CD14-positive monocyte (primary cell): ENCODE results near the gene NELL1. TPM values are rescaled to one million over a fixed set of nuclear protein-coding genes. Genes with fewer than 3 reads are reported as not detected.

Experiments used
- DNase-seq, 3 donors: peaks; one replicate each; pipeline ENCODE4 v3.0.0-alpha.2; 2011 to 2022
- H2AFZ ChIP-seq: 2 replicates; pipeline ENCODE4 v1.6.0; 2012; ENCODE audit warnings: mild to moderate bottlenecking, low read depth, low read length, inconsistent platforms; ENCODE audit not compliant: insufficient read depth, poor library complexity, severe bottlenecking
- H3K27ac ChIP-seq, 2 donors: 1 replicate in 1 of 2; 2 replicates in 1 of 2; pipeline ENCODE4 v1.5.1; 2012 to 2013; ENCODE audit warnings: low read length in 2 of 2, control low read depth in 1 of 2, inconsistent platforms in 1 of 2, low read depth in 1 of 2, mild to moderate bottlenecking in 1 of 2
- H3K27me3 ChIP-seq, 2 donors: one replicate each; pipeline versions ENCODE4 v1.6.0 to v1.6.1; 2011 to 2013; ENCODE audit warnings: low read length in 2 of 2; ENCODE audit not compliant: control insufficient read depth in 2 of 2, insufficient read depth in 2 of 2
- H3K36me3 ChIP-seq, 2 donors: replicated peaks in 1 of 2; 1 replicate in 1 of 2; 2 replicates in 1 of 2; pipeline versions ENCODE4 v1.5.1 to v1.6.1; 2012 to 2013; ENCODE audit warnings: low read length in 2 of 2, control low read depth in 1 of 2, inconsistent platforms in 1 of 2, mild to moderate bottlenecking in 1 of 2; ENCODE audit not compliant: insufficient read depth in 2 of 2, control insufficient read depth in 1 of 2
- H3K4me1 ChIP-seq, 2 donors: 1 replicate in 1 of 2; 2 replicates in 1 of 2; pipeline versions ENCODE4 v1.5.1 to v1.6.1; 2012 to 2013; ENCODE audit warnings: low read length in 2 of 2, control low read depth in 1 of 2, inconsistent platforms in 1 of 2, mild to moderate bottlenecking in 1 of 2, moderate library complexity in 1 of 2; ENCODE audit not compliant: insufficient read depth in 2 of 2, control insufficient read depth in 1 of 2
- H3K4me2 ChIP-seq: replicated peaks from 2 replicates; pipeline ENCODE3; 2012; ENCODE audit warnings: low read length, moderate library complexity, mild to moderate bottlenecking; ENCODE audit not compliant: poor library complexity, severe bottlenecking; ENCODE audit errors: extremely low read depth
- H3K4me3 ChIP-seq, 3 experiments: fragments of 200-600 bp in 1 of 3; sonication (generic) in 1 of 3; replicated peaks in 1 of 3; 1 replicate in 2 of 3; 2 replicates in 1 of 3; pipeline ENCODE4 v1.5.1; 2011 to 2013; ENCODE audit warnings: low read length in 3 of 3, mild to moderate bottlenecking in 3 of 3, control low read depth in 2 of 3, low read depth in 2 of 3, inconsistent platforms in 1 of 3, moderate library complexity in 1 of 3
- H3K79me2 ChIP-seq: 2 replicates; pipeline ENCODE4 v1.6.0; 2012; ENCODE audit warnings: mild to moderate bottlenecking, control low read depth, inconsistent platforms, low read length, moderate library complexity; ENCODE audit not compliant: insufficient read depth
- H3K9ac ChIP-seq: 2 replicates; pipeline ENCODE4 v1.6.0; 2017; ENCODE audit warnings: low read length, mild to moderate bottlenecking; ENCODE audit not compliant: insufficient read depth, poor library complexity, severe bottlenecking
- H3K9me3 ChIP-seq, 2 donors: replicated peaks in 1 of 2; 1 replicate in 1 of 2; 2 replicates in 1 of 2; pipeline versions ENCODE4 v1.5.1 to v1.6.1; 2012 to 2013; ENCODE audit warnings: low read length in 2 of 2, control low read depth in 1 of 2; ENCODE audit not compliant: control insufficient read depth in 1 of 2, insufficient read depth in 1 of 2
- H4K20me1 ChIP-seq: 2 replicates; pipeline ENCODE4 v1.6.0; 2012; ENCODE audit warnings: mild to moderate bottlenecking, low read length, control low read depth, moderate library complexity; ENCODE audit not compliant: insufficient read depth
- H3K27ac Mint-ChIP-seq, 7 donors: one replicate each; pipeline ENCODE4 v1.8.0; 2020; ENCODE audit warnings: mild to moderate bottlenecking in 7 of 7, mixed read lengths in 7 of 7, moderate library complexity in 6 of 7, inconsistent platforms in 2 of 7
- H3K27me3 Mint-ChIP-seq, 3 donors: one replicate each; pipeline ENCODE4 v1.8.0; 2021 to 2022; ENCODE audit warnings: low read depth in 3 of 3, mild to moderate bottlenecking in 3 of 3, mixed read lengths in 3 of 3, moderate library complexity in 3 of 3, inconsistent platforms in 1 of 3
- H3K36me3 Mint-ChIP-seq, 2 donors: one replicate each; pipeline ENCODE4 v1.8.0; 2020; ENCODE audit warnings: mixed read lengths in 2 of 2, inconsistent platforms in 1 of 2, mild to moderate bottlenecking in 1 of 2
- H3K4me1 Mint-ChIP-seq: one replicate; pipeline ENCODE4 v1.8.0; 2020; ENCODE audit warnings: mild to moderate bottlenecking, mixed read lengths
- H3K4me3 Mint-ChIP-seq, 2 donors: one replicate each; pipeline ENCODE4 v1.8.0; 2020; ENCODE audit warnings: mild to moderate bottlenecking in 2 of 2, mixed read lengths in 2 of 2, moderate library complexity in 1 of 2
- H3K9me3 Mint-ChIP-seq, 7 donors: one replicate each; pipeline ENCODE4 v1.8.0; 2020 to 2022; ENCODE audit warnings: mixed read lengths in 7 of 7, mild to moderate bottlenecking in 6 of 7, moderate library complexity in 6 of 7, inconsistent platforms in 2 of 7
- CTCF ChIP-seq: fragments of 200-600 bp; IDR thresholded peaks from one replicate; pipeline ENCODE4 v1.8.0; 2022; ENCODE audit warnings: antibody characterized with exemption, mild to moderate bottlenecking
- WGBS: methylation state at CpG from one replicate; pipeline ENCODE4 v1.1.5; 2013; ENCODE audit warnings: missing lambda C conversion rate; ENCODE audit not compliant: insufficient coverage; 5-methylcytosine and 5-hydroxymethylcytosine counted together
- intact Hi-C, 2 donors: fragments of 100-400 bp; cut with micrococcal nuclease; formaldehyde crosslinking; loops; one replicate each; pipeline versions ENCODE4 v1.15.0 to v1.15.1; 2023
- polyA plus RNA-seq, 3 donors: library from polyadenylated mRNA; depleted of rRNA in 1 of 3; unstranded in 2 of 3; stranded (reverse) in 1 of 3; fragments of 300-500 nt in 2 of 3; fragments of >200 nt in 1 of 3; fragmentation: Illumina TruSeq in 2 of 3; gene quantifications; 1 replicate in 2 of 3; 2 replicates in 1 of 3; pipeline ENCODE4 v1.2.3, GENCODE V29; 2012 to 2021

Gene NELL1
- polyA plus RNA-seq, 3 donors, result not detected

DNA sequence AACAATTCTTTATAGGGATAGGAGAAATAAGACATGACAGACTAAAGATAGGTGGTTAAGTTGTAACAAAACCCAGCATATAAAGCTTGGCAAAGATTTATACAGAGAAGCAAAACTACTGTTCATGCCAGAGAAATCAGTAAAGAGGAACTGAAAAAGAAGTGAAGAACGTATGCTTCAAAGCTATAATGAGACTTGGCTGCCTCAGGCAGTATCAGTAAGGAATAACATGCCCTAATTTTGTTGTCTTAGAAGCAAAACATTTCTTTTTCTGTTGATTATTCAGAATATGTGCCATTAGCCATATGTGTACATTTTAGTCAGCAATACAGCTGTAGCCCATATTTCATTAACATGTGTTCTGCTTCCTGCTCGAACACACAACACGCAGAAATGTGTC lies 403.2 kb downstream of the NELL1 start:
- H3K4me1 ChIP-seq, result no peaks in the 10 kb centered on the region
- no peaks in the 10 kb centered on the region for H3K79me2 ChIP-seq
- H4K20me1 ChIP-seq, result no peaks in the 10 kb centered on the region
- H3K4me3 Mint-ChIP-seq, result no peak overlapping the region
- intact Hi-C loops, result no loop called here
- TF ChIP-seq CTCF, result no peak
- H3K27me3 Mint-ChIP-seq, result no peaks in the 10 kb centered on the region
- H3K4me3 ChIP-seq, result no peak overlapping the region
- no peak for DNase-seq
- no peaks in the 10 kb centered on the region for H3K4me1 Mint-ChIP-seq
- H3K9me3 Mint-ChIP-seq, result peaks cover 0 to 5% (median 2%) of the 10 kb centered on the region in 7 donors
- H2AFZ ChIP-seq, result no peak overlapping the region
- no peaks in the 10 kb centered on the region for H3K27me3 ChIP-seq
- no peak overlapping the region for H3K27ac Mint-ChIP-seq
- H3K4me2 ChIP-seq, result no peak overlapping the region
- H3K9ac ChIP-seq, result no peak overlapping the region
- 65% methylated on average over 3 of the region's 3 CpGs for WGBS
- H3K36me3 ChIP-seq, result no peaks in the 10 kb centered on the region
- no peak overlapping the region for H3K27ac ChIP-seq
- H3K36me3 Mint-ChIP-seq, result no peaks in the 10 kb centered on the region
- H3K9me3 ChIP-seq, result peaks cover 0 to 2% of the 10 kb centered on the region in 2 donors

GRCh38 chr11:21082853-21083252 lies 413.5 kb downstream of the NELL1 start:
- H3K9ac ChIP-seq, result no peak overlapping the region
- no peaks in the 10 kb centered on the region for H3K36me3 ChIP-seq
- no peak overlapping the region for H3K4me3 ChIP-seq
- TF ChIP-seq CTCF, result no peak
- WGBS, result 80% methylated on average over 2 of the region's 3 CpGs
- Mint-ChIP-seq H3K27me3 (peaks cover 0 to 3% (median 0%) of the 10 kb centered on the region in 3 donors), H3K36me3 (no peaks in the 10 kb centered on the region), H3K27ac (no peak overlapping the region), H3K4me1 (no peaks in the 10 kb centered on the region), H3K4me3 (no peak overlapping the region), H3K9me3 (peaks cover 0 to 4% (median 3%) of the 10 kb centered on the region in 7 donors)
- no peaks in the 10 kb centered on the region for H3K4me1 ChIP-seq
- no peaks in the 10 kb centered on the region for H3K9me3 ChIP-seq
- no peaks in the 10 kb centered on the region for H3K27me3 ChIP-seq
- no peak overlapping the region for H3K27ac ChIP-seq
- H2AFZ ChIP-seq, result no peak overlapping the region
- intact Hi-C loops, result no loop called here
- H4K20me1 ChIP-seq, result no peaks in the 10 kb centered on the region
- H3K79me2 ChIP-seq, result no peaks in the 10 kb centered on the region
- DNase-seq, result no peak
- H3K4me2 ChIP-seq, result no peak overlapping the region
